ENCODE data around the gene CTNNBL1. TPM values are rescaled to one million over a fixed set of nuclear protein-coding genes. Genes with fewer than 3 reads are reported as not detected.

Gene CTNNBL1
- total and polyA plus RNA-seq, 2 experiments from 2014 or later = 36.3 to 68.7 TPM

GRCh38 chr20:37651932-37652331 lies 41.9 kb upstream of the CTNNBL1 start:
- Histone ChIP-seq H3K79me2 (replicated peaks; ENCODE audit: insufficient read depth) (no peaks in the 10 kb centered on the region), H3K9me2 (ENCODE audit: insufficient read depth) (peaks cover 12% of the 10 kb centered on the region), H3K4me3 (no peak overlapping the region), H3K36me3 (ENCODE audit: insufficient read depth) (no peaks in the 10 kb centered on the region), H3K4me1 (ENCODE audit: insufficient read depth) (peaks cover 5% of the 10 kb centered on the region; the same call in 1 of the 2 replicates), H2AFZ (peak overlapping the region; percentile 98), H3F3A (replicated peaks; ENCODE audit: low read depth) (no peaks in the 10 kb centered on the region), H3K4me2 (no peak overlapping the region), H3K27ac (ENCODE audit: low read depth) (no peak overlapping the region), H3K27me3 (ENCODE audit: insufficient read depth) (no peaks in the 10 kb centered on the region), H4K20me1 (replicated peaks; ENCODE audit: insufficient read depth) (no peaks in the 10 kb centered on the region)
- H3K4me1 Mint-ChIP-seq = peaks cover 12% of the 10 kb centered on the region
- DNase-seq (ENCODE audit: low spot score) = peak; percentile 77
- H3K27me3 Mint-ChIP-seq (ENCODE audit: insufficient read depth, low read depth, poor library complexity) = peaks cover 3% of the 10 kb centered on the region
- H3K27ac Mint-ChIP-seq = no peak overlapping the region
- TF ChIP-seq REST (IDR thresholded peaks at IDR 0.05; ENCODE audit: unreplicated experiment) (no peak), CTCF (conservative IDR thresholded peaks at IDR 0.05; ENCODE audit: low read depth in 2 of 2) (peak; percentile 72 to 91)
- peaks cover 8% of the 10 kb centered on the region; the same call in 2 of the 3 replicates for H3K9me3 Mint-ChIP-seq
- H3K36me3 Mint-ChIP-seq (ENCODE audit: low read depth) = peaks cover 4% of the 10 kb centered on the region; the same call in 2 of the 3 replicates
- no peak overlapping the region for H3K4me3 Mint-ChIP-seq
- ATAC-seq = peak; percentile 99

DNA sequence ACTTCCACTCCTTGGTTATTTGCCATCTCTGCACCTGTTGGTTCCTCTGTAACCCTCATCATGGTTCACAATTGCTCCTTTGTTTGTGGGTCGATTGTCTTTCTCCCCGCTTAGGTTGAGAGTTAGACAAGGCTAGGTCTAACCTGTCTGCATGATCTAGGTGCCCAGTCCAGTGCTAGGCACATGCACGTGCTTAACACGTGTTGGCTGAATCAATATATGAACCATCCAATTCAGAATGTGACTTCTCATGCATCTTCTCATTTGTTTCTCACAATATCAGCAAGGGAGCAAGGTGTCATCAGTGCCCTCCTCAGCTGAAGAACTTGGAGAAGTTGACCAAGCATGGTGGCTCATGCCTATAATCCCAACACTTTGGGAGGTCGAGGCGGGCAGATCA lies 36.9 kb upstream of the CTNNBL1 start:
- Mint-ChIP-seq H3K27me3 (ENCODE audit: insufficient read depth, low read depth, poor library complexity) (no peaks in the 10 kb centered on the region), H3K36me3 (ENCODE audit: low read depth) (peaks cover 4% of the 10 kb centered on the region; the same call in 2 of the 3 replicates)

More for the DNA sequence above, 36.9 kb upstream of the CTNNBL1 start:
- peaks cover 7% of the 10 kb centered on the region; the same call in 2 of the 3 replicates for H3K4me1 Mint-ChIP-seq
- Histone ChIP-seq H4K20me1 (replicated peaks; ENCODE audit: insufficient read depth) (no peaks in the 10 kb centered on the region), H3K27me3 (ENCODE audit: insufficient read depth) (no peaks in the 10 kb centered on the region), H2AFZ (no peak overlapping the region), H3K9me2 (ENCODE audit: insufficient read depth) (peaks cover 15% of the 10 kb centered on the region), H3K79me2 (replicated peaks; ENCODE audit: insufficient read depth) (no peaks in the 10 kb centered on the region), H3K27ac (ENCODE audit: low read depth) (no peak overlapping the region), H3K36me3 (ENCODE audit: insufficient read depth) (no peaks in the 10 kb centered on the region), H3F3A (replicated peaks; ENCODE audit: low read depth) (no peaks in the 10 kb centered on the region), H3K4me2 (no peak overlapping the region), H3K4me3 (no peak overlapping the region), H3K4me1 (ENCODE audit: insufficient read depth) (peaks cover 8% of the 10 kb centered on the region)
- TF ChIP-seq JUNB (IDR thresholded peaks at IDR 0.05; ENCODE audit: unreplicated experiment) = no peak
- no peak for TF ChIP-seq ZNF331 (CRISPR knock-in tag; IDR thresholded peaks at IDR 0.05; ENCODE audit: low read depth)
- TF ChIP-seq ZNF114 (CRISPR knock-in tag; IDR thresholded peaks at IDR 0.05) = no peak
- TF ChIP-seq STAT1 (IDR thresholded peaks at IDR 0.05; ENCODE audit: unreplicated experiment) = no peak
- TF ChIP-seq NANOG (IDR thresholded peaks at IDR 0.05; ENCODE audit: borderline replicate concordance) = no peak
- TF ChIP-seq ETS1 (IDR thresholded peaks at IDR 0.05) = no peak
- no peak for TF ChIP-seq EZH2phosphoT487 (IDR thresholded peaks at IDR 0.05; ENCODE audit: unreplicated experiment)
- no peak for ATAC-seq
- no peak for DNase-seq (ENCODE audit: low spot score)
- peaks cover 8% of the 10 kb centered on the region; the same call in 2 of the 3 replicates for H3K9me3 Mint-ChIP-seq
- no peak overlapping the region for H3K27ac Mint-ChIP-seq
- no peak overlapping the region for H3K4me3 Mint-ChIP-seq

All from GM23338 (cell line).